NOMO-1 treated with DMSO at 0.1 percent for 48 hours (cell line): ENCODE measurements around the gene LASP1NB.
"Not testable (repeated sequence)": the region's sequence is repeated elsewhere in the genome, so short reads cannot be mapped to it uniquely, and the experiment has no call there.

Experiments used
- DNase-seq: peaks from one replicate; lab custom pipeline; 2025; ENCODE audit not compliant: unreplicated experiment; lab: John Stamatoyannopoulos, UW

LASP1NB gene

DNA sequence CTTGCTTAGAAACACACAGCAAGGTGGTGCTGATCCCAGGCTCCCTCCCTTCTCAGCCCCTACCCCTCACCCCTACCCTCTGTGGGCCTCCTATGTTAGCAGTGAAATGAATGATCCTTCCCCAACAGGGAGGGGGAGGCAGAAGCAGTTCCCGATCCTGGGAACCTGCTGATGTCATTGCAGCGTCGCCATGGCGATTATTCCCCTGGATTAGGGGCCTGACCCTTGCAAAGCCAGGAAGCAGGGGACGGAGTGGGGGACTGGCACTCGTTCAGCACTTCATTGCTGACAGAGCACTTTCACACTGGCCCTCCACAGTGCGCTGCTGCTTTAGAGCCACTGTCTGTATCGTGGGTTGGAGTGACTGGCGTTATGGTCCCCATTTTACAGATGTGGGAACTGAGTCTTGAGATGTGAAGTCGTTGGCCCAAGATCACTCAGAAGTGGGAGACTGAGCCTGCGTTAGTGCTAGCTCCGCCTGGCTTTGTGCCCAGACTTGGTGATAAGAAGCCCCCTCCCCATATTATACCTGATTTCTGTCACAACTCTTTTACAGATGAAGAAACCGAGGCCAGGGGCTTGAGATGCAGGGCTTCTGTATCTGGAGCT lies 29.0 kb upstream of the LASP1NB start:
- DNase-seq = no peak

DNA sequence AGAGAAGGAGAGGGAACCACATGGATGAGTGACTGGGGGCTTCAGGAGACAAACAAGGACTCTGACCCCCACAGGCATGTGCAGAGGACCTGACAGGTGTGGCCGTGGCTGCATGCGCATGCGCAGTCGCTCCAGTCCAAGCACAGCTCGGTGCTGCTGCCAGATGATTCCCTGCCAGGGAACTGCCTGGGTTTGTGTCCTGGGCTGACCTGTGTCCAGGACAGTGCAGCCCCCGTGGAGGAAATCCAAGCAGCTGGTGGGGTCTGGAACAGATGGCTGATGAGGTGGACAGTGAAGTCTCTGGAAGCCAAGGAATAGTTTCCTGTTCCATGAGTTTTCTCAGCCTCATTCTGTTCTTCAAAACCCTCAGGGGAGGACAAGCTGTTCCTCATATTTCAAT lies 28.2 kb upstream of the LASP1NB start:
- no peak for DNase-seq

DNA sequence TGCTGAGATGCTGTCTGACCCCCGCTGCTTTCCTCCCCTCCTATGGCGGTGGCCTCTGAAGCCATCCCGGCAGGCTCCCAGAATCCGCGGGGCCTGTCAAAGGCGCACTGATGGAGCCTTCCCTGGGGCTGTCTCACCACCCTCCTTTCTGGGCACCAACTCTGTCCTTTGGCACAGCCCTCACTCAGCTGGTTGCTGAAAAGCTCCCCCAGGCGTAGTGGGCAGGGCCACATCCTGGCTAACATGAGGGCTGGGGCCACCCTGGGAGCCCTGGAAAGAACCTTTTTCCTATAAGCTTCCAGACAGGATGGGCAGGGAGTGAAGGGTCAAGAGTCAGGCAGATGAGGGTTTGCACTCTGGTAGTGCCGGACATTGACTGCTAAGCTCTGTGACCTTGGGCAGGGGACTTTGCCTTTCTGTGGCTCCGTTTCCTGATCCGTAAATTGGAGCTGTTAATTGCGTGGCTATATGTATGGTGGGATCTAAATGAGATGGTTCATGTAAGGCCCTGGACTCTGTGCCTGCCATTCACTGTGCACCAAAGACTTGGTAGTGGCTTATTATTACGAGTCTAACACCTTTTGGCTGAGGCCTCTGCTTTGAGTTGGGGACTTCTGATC lies 27.6 kb upstream of the LASP1NB start:
- no peak for DNase-seq

DNA sequence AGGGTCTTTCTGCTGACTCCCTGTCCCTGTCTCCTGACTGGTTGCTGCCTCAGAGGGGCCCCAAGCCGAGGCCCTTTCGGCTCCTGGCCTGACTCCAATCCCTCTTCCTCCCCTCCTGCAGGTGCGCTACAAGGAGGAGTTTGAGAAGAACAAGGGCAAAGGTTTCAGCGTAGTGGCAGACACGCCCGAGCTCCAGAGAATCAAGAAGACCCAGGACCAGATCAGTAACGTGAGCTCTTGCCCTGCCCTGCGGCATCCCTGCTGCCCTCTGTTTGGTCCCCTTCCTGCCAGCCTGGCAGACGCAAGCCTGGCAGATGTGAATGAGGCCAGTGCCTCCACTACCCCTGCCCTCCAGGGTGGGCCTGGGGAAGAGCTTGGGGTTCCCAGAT lies 27.1 kb upstream of the LASP1NB start:
- DNase-seq = no peak

DNA sequence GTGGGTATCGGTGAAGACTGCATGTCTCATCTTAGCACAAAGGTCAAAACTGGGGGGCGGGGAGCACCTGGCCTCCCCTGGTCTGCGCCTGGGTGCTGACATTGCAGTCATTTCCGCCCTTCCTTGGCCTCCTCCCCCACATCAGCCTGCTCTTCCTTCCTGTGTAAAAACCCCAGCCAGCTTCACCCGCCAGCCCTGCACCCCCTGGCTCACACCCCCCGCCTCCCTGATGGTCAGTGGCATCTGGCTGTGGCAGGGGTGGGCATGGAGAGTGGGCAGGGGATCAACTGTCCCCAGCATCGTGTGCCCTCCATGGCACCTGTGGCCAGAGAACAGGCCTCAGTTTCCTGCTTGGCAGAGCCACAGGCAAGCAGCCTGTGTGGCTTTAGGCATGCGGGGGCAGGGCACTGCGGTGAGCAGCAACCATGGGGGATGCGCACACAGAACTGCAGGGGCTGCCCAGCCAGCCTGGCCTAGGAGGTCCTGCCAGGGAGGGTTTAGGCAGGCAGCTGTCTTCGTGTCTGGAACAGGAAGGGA lies 26.5 kb upstream of the LASP1NB start:
- peak; percentile 9 for DNase-seq

DNA sequence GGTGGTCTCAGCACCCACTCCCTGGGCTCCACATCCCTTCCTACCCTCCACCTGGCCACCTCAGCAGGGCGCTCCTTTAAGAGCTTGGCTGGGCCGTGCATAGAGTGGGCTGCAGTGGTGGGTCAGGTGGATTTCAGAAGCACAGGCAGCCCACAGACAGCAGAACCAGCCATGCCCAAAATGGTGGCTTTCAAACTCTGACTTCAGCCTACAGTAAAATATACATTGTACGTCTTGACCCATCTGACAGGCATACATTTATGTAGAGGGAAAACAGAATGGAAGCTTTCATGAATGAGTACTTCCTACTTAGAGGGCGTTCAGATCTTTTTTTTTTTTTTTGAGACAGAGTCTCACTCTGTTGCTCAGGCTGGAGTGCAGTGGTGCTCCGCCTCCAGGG lies 26.0 kb upstream of the LASP1NB start:
- DNase-seq = no peak

DNA sequence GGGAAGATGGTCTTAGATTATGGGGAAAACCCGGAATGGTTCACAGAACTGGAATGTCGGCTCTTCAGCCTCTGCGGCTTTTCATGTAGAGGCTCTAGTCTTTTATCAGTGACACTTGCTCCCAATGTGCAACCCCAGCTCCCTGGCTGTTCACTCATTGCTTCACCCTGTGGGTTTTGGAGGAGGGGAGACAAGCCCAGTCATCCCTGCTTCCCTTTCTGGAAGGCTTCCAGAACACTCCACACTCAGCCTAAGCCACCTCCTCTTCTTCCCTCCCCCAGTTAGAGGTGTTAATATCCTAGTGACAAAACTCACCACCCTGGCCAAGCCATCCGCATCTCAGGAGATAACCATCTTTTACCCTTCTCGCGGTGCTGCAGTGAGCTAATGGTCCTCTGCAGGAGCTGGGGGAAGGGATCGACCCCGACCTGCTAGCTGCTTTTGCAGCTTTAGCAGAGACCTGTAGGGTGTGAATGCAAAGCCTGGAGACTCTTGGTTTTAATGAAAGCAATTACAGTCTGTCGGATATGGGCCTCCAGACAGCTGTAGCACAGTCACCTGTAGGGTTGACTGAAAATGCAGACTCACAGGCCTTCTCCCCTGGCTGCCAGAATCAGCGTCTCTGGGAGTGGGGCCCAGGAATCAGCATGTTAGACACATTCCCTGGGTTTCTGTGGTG lies 24.3 kb upstream of the LASP1NB start:
- peak; percentile 60 for DNase-seq

DNA sequence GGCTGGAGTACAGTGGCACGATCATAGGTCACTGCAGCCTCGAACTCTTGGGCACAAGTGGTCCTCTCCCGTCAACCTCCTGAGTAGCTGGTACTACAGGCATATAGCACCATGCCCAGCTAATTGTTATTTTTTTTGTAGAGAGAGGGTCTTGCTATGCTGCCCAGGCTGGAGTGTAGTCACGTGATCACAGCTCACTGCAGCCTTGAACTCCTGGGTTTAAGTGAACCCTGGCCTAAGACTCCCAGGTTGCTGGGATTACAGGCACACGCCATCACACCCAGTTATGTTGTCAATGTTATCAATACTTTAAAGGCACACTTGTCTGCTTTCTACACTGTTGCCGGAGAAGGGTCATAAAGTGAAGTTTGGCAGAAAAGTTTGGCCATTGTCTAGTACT lies 22.0 kb upstream of the LASP1NB start:
- no peak for DNase-seq

DNA sequence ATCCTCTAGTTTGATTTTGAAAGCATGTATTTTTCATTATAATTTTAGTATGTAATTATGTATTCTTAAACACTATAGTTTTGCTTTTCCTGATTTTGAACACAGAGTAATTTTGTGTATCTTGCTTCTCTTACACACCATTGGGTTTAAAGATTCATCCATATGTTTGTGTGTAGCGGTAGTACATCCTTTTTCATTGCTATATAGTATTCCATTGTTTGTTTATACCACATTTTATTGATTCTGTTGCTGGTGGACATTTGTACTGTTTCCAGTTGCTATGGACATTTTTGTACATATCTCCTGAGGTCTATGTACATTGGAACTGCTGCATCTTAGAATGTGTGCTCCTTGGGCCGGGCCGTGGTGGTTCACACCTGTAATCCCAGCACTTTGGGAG lies 20.5 kb upstream of the LASP1NB start:
- DNase-seq = no peak

DNA sequence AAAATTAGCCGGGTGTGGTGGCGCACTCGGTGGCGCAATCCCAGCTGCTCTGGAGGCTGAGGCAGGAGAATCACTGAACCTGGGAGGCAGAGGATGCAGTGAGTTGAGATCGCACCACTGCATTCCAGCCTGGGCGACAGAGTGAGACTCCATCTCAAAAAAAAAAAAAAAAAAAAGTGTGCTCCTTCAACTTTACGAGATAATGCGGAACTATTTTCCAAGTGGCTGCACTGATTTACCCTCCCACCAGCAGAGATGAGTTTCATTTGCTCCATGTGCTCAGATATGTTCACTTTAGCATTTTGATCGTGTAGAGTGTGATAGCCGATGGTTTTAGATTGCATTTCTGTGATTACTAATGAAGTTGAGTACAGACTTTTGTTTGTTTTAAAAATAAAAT lies 20.0 kb upstream of the LASP1NB start:
- DNase-seq = no peak

DNA sequence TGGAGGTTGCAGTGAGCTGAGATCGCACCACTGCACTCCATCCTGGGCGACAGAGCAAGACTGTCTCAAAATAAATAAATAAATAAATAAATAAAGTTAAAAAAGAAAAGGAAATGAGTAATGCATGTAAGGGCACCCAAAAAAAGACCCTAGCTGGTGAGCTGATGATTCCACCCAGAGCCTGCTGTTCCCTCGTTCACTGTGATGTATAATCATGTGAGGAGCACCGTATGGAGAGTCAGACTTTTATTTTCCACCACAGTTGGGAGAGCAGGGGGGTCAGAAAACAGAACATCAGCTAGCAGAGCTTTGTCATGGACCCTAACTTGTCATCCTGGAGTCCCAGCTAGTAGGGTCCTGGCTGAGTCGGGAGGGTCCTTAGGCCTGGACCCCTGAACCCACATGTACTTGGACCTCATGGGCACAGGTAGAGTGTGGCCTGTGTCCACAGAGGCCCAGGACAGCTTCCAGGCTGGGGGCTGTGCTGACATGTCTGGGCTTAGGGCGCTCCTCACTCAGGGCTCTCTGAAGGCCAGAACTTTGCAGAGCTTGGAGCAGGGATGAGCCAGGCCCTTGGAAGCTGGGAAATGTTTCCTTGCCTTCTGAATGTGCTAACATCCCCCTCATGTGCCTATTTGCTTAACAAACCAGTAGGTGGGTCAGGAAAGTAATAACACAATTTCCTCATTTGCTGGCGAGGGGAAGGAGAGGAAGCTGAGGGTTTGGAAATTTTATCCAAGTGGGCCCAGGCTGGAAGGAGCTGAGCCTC lies 18.8 kb upstream of the LASP1NB start:
- no peak for DNase-seq

DNA sequence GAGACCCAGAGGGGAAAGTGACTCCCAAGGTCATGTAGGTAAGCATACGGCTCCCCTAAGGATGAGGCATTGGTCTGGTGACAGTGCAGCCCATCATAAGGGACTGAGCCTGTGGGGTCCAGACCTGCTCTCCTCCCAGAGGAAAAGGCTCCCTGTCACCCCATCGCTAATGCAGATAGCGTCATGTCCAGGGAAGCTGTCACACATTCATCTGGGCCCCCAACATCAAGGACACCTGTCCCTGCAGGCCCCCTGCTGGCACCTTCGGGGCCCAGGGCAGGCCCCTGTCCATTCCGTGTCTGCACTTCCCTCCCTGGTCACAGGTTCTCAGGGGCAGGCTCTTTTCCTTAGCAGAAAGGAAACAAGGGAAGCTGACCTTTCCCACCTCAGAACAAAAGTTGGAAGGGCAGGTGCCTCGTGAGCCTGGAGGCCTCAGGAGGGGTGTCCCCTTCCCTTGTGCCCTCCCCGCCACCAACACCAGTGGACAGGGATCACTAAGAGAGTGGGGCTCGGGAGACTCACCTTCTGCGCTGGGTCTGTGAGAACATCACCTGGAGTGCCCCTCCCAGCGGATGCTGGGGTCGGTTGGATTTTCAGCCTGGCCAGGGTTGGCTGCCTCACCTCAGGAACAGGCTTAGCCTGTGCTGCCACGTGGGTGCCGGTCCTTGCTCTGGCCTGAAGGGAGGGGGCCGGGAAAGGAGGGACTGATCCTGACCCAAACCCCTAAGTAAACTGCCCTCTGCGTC lies 17.3 kb upstream of the LASP1NB start:
- no peak for DNase-seq

DNA sequence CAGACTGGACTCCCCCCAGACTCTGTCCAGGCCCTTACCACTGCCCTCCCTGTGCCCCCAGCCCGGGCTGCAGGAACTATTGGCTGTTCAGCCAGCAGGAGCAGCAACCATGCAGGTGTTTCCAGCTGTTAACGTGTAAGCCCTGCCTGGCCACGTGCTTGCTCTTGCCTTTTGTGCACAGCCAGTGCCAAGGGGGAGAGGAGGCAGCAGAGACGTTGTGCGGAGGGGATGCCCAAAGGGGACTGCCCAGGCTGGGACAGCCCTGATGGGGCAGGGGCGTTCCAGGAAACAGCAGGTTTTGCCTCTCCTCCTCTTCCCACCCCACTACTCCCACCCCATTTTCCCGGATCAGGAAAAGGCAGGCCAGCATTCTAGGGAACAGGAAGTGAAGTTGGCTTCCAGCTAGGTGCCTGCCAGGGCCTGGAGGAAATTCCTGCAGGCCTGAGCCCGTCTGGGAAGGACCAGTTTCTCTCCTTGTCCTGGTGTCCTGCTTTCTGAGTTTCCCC lies 16.7 kb upstream of the LASP1NB start:
- no peak for DNase-seq

DNA sequence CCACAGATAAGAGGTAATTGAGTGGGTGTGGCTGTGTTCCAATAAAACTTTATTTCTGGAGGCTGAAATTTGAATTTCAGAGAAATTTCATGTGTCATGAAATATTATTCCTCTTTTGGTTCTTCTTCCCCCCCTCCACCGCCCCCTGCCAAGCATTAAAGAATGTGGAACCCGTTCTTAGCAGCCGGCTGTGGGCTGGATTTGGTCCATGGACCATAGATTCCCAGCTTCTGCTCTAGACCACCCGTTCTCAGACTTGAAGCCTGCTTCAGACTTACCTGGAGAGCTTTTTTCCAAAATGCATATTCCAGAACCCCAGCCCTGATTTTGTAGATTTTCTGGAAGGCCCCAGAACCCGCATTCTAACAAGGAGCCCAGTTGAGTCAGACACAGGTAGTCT lies 15.1 kb upstream of the LASP1NB start:
- DNase-seq = no peak

DNA sequence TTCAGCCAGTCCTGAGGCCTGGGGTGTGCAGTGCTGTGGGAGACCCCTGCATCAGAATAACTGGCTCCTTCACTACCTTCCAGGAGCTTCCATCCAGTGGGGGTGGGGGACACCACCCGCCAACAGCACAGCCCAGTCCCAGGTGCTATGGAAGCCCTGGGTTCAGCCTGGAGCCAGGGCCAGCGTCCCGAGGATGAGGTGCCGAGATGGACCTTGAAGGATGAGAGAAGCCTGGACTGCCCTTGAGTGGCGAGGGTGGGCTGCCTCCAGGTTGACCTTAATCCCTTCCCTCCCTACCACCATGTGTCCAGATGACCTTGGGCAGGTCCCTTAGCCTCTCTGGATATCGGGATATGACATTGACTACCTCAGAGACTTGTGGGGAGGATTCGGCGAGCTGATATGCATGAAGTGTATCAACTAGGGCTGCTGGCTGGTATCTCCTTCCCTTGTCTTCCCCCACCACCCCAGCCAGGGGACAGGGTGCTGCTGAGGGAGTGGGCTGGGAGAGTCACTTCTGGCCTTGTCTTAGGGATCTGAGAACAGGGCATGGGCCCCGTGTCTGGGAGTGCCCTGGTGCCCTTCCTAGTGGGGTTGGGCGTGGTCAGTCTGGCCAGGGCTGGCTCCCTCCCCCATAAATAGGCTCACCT lies 14.2 kb upstream of the LASP1NB start:
- DNase-seq = no peak

DNA sequence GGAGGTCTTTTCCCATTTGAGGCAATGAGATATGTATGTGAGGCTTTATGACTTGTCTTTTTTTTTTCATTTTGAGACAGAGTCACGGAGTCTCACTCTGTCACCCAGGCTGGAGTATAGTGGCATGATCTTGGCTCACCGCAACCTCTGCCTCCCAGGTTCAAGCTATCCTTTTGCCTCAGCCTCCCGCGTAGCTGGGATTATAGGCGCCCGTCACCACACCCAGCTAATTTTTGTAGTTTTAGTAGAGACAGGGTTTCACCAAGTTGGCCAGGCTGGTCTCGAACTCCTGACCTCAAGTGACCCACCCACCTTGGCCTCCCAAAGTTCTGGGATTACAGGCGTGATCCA lies 13.7 kb upstream of the LASP1NB start:
- DNase-seq = not testable (repeated sequence)

DNA sequence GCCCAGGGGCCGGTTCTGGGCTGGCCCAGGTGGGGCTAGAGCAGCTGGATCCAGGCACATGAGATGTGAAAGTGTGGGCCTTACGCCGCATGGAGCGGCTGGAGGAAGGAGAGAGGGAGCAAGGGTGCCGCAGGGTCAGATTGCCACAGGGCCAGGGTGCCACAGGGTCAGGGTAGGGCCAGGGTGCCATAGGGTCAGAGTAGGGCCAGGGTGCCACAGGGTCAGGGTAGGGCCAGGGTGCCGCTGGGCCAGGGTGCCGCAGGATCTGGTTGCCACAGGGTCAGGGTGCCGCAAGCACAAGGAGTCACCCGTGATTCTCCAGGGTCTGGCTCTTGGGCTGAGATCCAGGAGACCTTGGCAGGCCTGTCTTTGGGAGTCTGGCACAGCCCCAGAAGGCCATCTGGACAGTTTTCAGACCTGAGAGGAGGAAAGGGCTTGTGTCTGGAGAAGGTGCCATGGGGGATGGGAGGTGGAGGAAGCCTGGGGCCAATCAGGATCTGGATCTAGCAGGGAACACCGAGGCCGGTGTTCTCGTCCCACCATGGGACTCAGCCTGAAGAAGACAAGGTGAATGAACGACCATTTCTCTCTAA lies 13.1 kb upstream of the LASP1NB start:
- no peak for DNase-seq

DNA sequence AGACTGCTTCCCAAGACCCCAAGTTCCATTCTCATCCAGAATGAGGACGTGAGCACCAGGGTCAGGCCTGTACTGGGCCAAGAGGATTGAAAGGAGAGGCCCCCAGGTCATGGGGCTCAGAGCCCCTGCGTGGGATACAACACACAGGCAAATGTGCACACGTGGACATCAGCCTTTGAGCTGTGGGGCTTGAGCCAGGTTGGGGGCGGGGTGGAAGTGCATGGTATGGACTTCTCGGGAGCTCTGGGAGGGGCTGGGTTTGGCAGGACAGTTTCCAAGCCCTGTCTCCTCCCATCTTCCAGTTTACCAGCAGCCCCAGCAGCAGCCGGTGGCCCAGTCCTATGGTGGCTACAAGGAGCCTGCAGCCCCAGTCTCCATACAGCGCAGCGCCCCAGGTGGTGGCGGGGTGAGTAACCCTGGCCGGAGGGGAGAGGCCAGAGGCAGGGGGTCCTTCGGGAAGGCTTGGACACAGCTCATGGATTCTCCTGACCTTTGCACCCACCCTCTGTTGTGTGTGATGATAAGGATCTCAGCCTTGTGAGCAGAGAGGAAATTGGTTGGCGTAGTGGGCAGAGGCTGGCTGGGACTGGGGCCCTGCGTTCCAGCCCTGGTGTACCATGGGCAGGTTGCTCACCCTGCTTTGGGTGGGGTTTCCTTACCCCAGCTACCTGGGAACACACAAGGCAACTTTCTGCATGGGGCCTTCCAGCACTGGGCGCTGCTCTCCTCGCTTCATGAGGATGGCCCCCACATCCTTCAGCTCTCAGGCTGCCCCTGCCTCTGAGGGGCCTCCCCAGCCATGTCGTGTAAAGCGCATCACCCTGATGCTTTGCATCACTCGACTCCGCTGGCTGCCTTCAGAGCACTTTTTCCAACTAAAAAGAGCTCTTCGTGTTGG lies 10.4 kb upstream of the LASP1NB start:
- DNase-seq = no peak

DNA sequence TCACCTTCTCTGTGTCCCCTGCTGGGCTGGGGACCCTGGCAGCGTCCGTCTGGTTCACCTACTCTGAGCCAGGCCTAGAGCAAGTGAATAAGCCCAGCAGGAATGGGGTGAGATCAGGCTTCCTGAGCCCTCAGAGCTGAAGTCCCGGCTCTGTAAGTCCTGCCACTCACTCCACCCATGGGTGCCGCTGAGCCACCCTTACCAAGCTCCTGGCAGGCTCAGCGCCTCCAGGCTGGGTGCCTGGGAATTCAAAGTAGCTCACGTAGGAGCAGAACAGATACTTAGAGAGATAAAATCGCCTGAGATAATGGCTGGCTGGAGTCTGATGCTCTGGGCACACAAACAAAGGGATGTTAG lies 9.8 kb upstream of the LASP1NB start:
- DNase-seq = no peak
